A673 (cell line): ENCODE results near the gene CLK4.

Source experiments
- CTCF ChIP-seq: fragments of 300-800, 200-600 bp; sonication (generic); conservative IDR thresholded peaks from 2 replicates; pipeline ENCODE4 v1.5.1; 2017; ENCODE audit warnings: low read depth, mild to moderate bottlenecking, antibody characterized with exemption, low read length, moderate library complexity, mixed read lengths
- EZH2 ChIP-seq: fragments of 200-600 bp; sonication (generic); IDR thresholded peaks from 2 replicates; pipeline ENCODE4 v1.6.1; 2017; ENCODE audit warnings: borderline replicate concordance, low read depth, mild to moderate bottlenecking, mixed read lengths, antibody characterized with exemption, low read length; ENCODE audit not compliant: poor library complexity, severe bottlenecking

GRCh38 chr5:178649580-178649979 is 22.7 kb upstream of the CLK4 start:
- TF ChIP-seq CTCF = no peak
- no peak for TF ChIP-seq EZH2
